Fibroblast of skin of left quadriceps (primary cell): Measurements from ENCODE around the gene STT3B.

Experiments used
- DNase-seq, 2 experiments: peaks; one replicate each; pipeline ENCODE4 v3.0.0-alpha.2; 2013; ENCODE audit warnings: low read depth in 2 of 2

STT3B gene

GRCh38 chr3:31550452-31551251 is 17.9 kb downstream of the STT3B start:
- DNase-seq = no peak

DNA sequence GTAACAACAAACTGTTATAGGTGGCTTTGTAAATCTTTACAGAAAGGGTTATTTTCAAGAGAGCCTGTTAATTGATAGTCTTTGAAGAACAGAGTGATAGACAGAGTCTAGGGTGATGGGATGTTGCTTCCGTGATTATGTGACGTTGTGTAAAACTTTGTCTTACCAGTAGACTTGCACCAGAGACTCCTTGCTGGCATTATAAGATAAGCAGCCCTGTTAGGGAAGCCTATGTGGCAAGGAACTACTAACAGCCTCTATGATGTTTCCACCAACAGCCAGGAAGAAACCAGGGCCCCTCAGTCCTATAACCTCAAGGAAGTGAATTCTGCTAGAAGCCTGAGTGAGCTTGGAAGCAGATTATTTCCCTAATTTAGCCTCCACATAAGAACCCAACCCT is 18.9 kb downstream of the STT3B start:
- DNase-seq = no peak

DNA sequence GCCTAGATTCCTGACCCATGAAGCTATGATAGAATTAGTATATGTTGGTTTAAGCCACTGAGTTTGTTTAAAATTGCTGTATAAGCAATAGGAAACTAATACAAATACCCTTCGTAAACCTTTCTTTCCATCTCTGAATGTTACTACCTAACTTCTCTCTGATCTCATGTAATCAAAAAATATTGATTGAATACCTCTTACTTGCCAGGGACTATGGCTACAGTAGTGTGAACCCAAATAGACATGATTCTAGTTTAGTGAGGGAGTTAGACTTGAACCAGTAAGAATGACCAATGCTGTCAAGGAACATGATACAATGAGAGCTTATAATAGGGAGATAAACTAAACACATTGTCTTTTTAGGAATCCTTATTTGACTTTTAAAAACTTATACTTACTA is 19.4 kb downstream of the STT3B start:
- DNase-seq = no peak

- no peak for DNase-seq
Observed at GRCh38 chr3:31553258-31553657, 20.5 kb downstream of the STT3B start.

DNA sequence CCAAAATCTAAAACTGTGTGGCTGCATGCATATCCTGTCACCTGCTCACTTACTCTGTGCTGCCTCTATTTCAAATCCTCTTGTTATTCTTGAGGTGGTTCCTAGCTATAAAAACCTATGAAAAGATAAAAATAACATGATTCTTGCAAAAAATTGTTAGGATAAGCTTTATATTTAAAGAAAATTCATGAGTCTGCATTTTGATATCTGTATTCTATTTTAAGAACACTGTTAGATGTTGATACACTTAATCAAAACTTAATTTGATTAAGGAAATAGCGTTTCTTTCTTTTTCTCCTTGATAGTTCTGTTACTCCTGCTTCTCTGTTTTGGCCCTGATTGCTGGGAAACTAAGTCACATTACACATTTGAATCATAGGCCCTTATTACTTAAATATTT is 22.5 kb downstream of the STT3B start:
- no peak for DNase-seq

DNA sequence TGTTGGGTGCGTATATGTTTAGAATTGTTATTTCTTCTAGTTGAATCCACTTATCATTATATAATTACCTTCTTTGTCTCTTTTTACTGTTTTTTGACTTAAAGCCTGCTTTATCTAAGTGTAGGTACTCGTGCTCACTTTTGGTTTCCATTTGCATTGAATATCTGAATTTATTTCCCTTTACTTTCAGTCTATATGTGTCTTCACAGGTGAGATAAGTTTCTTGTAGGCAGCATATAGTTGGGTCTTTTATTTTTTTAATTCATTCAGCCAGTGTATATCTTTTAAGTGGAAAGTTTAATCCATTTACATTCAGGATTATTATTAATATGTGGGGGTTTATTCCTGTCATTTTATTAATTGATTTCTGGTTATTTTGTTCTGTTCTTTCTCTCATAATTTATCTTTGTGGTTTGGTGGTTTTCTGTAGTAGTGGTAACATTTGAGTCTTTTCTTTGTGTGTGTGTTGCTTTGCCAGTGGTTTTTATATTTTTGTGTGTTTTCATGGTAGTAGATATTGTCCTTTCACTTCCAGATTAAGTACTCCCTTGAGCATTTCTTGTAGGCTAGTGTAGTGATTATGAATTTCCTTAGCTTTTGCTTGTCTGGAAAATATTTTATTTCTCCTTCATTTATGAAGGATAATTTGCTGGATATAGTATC is 27.3 kb downstream of the STT3B start:
- DNase-seq = no peak

- DNase-seq = no peak
Observed at GRCh38 chr3:31561891-31562290, 29.2 kb downstream of the STT3B start.

- DNase-seq = no peak
Observed at GRCh38 chr3:31562525-31562924, 29.8 kb downstream of the STT3B start.

GRCh38 chr3:31565288-31565687 is 32.6 kb downstream of the STT3B start:
- DNase-seq = no peak

- no peak for DNase-seq
Observed at GRCh38 chr3:31567036-31567435, 34.3 kb downstream of the STT3B start.

DNA sequence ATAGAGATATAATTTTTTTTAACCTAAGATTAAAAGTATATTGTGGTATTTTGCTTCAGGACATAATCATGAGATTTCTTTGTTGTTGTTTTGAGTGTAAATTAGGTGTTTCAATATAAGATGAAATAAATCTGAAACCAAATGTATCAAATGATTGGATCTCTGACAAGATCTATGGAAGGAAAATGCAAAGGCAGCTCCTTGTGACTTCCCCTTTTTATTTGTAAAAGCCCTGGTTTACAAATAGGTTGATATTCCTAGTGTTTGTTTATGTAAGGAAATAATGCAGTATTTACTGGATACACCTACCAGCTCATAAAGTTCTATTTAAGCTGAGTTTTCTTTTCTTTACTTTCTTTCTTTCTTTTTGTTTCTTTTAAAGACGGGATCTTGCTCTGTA is 35.9 kb downstream of the STT3B start:
- no peak for DNase-seq

- DNase-seq = no peak
Observed at GRCh38 chr3:31571325-31571724, 38.6 kb downstream of the STT3B start.

DNA sequence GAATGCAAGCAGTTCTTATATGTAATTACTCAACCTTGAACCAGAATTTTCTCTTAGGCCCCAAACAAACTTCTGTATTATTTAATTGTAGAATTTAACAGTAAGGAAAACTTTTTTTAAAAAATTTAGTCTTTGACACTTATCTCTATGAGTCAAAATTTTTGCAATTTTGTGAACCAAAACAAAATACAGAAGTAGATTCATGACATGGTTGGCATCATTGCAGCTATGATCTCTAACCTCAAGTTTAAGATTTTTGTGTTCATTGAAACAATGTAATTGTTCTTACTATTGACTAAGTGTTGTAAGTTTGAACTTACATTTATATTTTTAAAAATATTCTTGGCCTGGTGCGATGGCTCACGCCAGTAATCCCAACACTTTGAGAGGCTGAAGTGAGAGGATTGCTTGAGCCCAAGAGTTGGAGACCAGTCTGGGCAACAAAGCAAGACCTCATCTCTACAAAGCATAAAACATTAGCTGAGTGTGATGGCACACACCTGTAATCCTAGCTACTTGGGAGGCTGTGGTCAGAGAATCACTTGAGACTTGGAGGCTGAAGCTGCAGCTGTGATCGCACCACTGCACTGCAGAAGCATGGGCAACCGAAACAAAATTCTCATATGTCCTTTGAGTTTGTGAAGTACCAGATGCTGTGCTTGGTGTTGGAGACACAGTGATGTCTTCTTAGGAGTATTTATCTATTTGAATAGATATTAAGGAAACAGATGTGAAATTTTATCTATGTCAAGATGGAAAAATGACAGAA is 39.7 kb downstream of the STT3B start:
- no peak for DNase-seq

GRCh38 chr3:31573036-31573779 is 40.5 kb downstream of the STT3B start:
- DNase-seq = no peak

GRCh38 chr3:31575448-31575847 is 42.7 kb downstream of the STT3B start:
- no peak for DNase-seq

DNA sequence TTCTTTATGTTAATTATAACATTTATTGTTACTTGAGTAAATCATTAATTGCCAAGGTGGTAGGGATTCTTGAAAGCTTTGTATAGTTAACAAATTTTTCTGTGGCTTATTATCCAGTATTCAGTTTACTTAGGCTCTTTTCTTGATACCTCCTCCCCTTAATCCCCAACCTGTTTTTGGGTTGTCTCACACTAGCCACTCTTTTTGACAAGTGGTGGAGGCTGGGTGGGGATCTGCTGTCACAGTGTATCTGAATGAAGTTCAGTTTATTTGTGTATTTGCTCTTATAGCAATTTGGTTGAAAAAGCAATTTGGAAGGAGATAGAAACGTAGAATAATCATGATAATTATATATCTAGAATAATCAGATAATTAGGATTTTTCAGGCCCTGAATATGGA is 43.8 kb downstream of the STT3B start:
- DNase-seq = no peak

- no peak for DNase-seq
Observed at GRCh38 chr3:31577232-31577631, 44.5 kb downstream of the STT3B start.

DNA sequence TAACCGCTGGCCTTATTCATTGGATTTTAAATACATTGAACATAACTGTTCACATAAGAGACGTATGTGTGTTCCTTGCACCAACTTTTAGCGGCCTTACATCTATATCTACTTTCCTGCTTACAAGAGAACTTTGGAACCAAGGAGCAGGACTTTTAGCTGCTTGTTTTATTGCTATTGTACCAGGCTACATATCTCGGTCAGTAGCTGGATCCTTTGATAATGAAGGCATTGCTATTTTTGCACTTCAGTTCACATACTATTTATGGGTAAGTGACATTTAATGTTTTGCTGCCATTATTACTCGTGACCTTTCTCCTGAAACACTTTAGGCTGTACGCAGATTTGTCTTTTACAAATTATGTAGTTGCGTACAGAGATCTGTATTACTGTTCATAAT is 47.1 kb downstream of the STT3B start:
- no peak for DNase-seq

GRCh38 chr3:31580645-31581044 is 47.9 kb downstream of the STT3B start:
- no peak for DNase-seq

DNA sequence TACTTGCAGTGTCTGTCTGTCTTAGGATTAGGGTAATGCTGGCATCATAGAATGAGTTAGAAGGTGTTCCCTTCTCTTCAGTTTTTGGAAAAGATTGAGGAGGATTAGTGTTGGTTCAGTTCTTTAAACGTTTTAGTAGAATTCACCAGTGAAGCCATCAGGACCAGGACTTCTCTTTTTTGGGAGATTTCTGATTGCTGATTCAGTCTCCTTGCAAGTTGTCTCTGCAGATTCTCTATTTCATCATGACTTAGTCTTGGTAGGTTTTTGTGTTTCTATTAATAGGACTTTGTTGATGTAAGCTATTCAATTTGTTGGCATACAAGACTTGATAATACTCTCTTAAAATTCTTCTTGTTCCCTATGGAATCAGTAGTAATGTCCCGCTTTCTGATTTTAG is 48.9 kb downstream of the STT3B start:
- no peak for DNase-seq

- no peak for DNase-seq
Observed at GRCh38 chr3:31589228-31589627, 56.5 kb downstream of the STT3B start.

GRCh38 chr3:31590650-31591049 is 57.9 kb downstream of the STT3B start:
- no peak for DNase-seq
